ENCODE data around the gene CFAP74. TPM values are rescaled to one million over a fixed set of nuclear protein-coding genes. Genes with fewer than 3 reads are reported as not detected.

Gene CFAP74
- total and polyA plus RNA-seq, 2 donors (not counting 3 experiments of a cell fraction or from before 2014, with no cell fraction given) = not detected

DNA sequence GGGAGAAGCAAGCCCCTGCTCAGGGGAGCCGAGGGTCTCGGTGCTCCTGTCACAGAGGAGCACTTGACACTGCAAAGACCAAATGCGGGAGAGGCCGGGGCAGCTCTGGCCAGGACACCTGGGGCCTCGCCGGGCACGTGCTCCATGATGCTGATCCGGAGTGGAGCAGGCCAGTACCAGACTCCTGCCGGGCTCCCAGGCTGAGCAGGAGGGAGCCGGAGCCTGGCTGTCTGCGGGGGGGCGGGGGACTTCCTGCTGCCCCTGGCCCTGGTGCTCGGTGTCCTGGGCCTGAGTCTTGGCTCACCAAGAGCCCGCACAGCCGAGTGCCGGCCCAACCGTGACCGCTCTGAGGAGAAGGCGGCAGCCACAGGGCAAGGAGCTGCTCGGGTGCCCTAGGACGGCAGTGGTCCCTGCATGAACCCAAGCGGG is 46.0 kb downstream of the CFAP74 start:
- intact Hi-C loops (cut with micrococcal nuclease) (no loop called here), dilution Hi-C loops (cut with MboI; ENCODE audit: extremely low pct_ligation_motif_present, low sequenced_read_pairs) (no loop called here)
- ChIA-PET POLR2A (no interaction called here), CTCF (interaction anchor here (2.0 to 5.7 kb wide), 2 partner anchors 88 to 217 kb away, joined by 5 to 108 read pairs; no protein-coding TSS in a partner anchor)
- no peaks in the 10 kb centered on the region for H3K79me2 ChIP-seq (ENCODE audit: control insufficient read depth, insufficient read depth, low read length)
- no peaks in the 10 kb centered on the region for H3K4me1 ChIP-seq (ENCODE audit: control insufficient read depth, extremely low read depth, insufficient read depth, low read length)
- no peaks in the 10 kb centered on the region for H3K9me3 ChIP-seq (replicated peaks; ENCODE audit: control insufficient read depth, insufficient read depth, low read length)
- H2AFZ ChIP-seq (ENCODE audit: low read depth, low read length) = no peak overlapping the region
- H3K4me3 ChIP-seq (replicated peaks in 1 of 3; ENCODE audit: insufficient read depth in 1 of 3, low read depth in 1 of 3, low read length in 3 of 3) = no peak overlapping the region
- no peak overlapping the region for H3K27ac ChIP-seq (ENCODE audit: insufficient read depth, low read depth, low read length)
- FAIRE-seq (no peak), DNase-seq (ENCODE audit: low read depth, low spot score) (no peak)
- peaks cover 3% of the 10 kb centered on the region in 2 experiments for H3K27me3 ChIP-seq (ENCODE audit: control insufficient read depth in 2 of 2, insufficient read depth in 2 of 2, low read length in 2 of 2)
- TF ChIP-seq POLR2A (IDR thresholded peaks at IDR 0.05; ENCODE audit: low read depth, low read length) (no peak), GATA2 (IDR thresholded peaks at IDR 0.05; ENCODE audit: insufficient read depth, insufficient read length, low read depth, low read length) (no peak), FOS (IDR thresholded peaks at IDR 0.05; ENCODE audit: borderline replicate concordance, insufficient read depth, low read length) (no peak), MYC (IDR thresholded peaks at IDR 0.05; ENCODE audit: low read depth, low read length) (no peak), EZH2 (IDR thresholded peaks at IDR 0.05; ENCODE audit: borderline replicate concordance, low read depth, low read length, severe bottlenecking) (no peak), MAX (IDR thresholded peaks at IDR 0.05; ENCODE audit: insufficient read depth, insufficient read length) (no peak), JUN (IDR thresholded peaks at IDR 0.05; ENCODE audit: borderline replicate concordance, insufficient read depth, insufficient read length, low read depth) (no peak), POLR2AphosphoS5 (IDR thresholded peaks at IDR 0.05; ENCODE audit: insufficient read depth, low read depth, low read length) (no peak)
- TF ChIP-seq, protein P1, sequence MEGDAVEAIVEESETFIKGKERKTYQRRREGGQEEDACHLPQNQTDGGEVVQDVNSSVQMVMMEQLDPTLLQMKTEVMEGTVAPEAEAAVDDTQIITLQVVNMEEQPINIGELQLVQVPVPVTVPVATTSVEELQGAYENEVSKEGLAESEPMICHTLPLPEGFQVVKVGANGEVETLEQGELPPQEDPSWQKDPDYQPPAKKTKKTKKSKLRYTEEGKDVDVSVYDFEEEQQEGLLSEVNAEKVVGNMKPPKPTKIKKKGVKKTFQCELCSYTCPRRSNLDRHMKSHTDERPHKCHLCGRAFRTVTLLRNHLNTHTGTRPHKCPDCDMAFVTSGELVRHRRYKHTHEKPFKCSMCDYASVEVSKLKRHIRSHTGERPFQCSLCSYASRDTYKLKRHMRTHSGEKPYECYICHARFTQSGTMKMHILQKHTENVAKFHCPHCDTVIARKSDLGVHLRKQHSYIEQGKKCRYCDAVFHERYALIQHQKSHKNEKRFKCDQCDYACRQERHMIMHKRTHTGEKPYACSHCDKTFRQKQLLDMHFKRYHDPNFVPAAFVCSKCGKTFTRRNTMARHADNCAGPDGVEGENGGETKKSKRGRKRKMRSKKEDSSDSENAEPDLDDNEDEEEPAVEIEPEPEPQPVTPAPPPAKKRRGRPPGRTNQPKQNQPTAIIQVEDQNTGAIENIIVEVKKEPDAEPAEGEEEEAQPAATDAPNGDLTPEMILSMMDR (IDR thresholded peaks at IDR 0.05; ENCODE audit: extremely low read depth in 1 of 2, insufficient read depth in 1 of 2, low read depth in 1 of 2, low read length in 2 of 2) = no peak
- no TSS peak for BruUV-seq (replicated peaks)
- H3K36me3 ChIP-seq (ENCODE audit: control insufficient read depth in 2 of 2, extremely low read depth in 1 of 2, insufficient read depth in 2 of 2, low read length in 2 of 2) = no peaks in the 10 kb centered on the region
- no peaks in the 10 kb centered on the region for H3K9me1 ChIP-seq (replicated peaks; ENCODE audit: control insufficient read depth, extremely low read depth, insufficient read depth, low read length)
- H3K9ac ChIP-seq (replicated peaks; ENCODE audit: extremely low read depth, insufficient read depth, low read length) = no peak overlapping the region
- no peak overlapping the region for H3K4me2 ChIP-seq (ENCODE audit: insufficient read depth, low read length)
- H4K20me1 ChIP-seq (replicated peaks; ENCODE audit: control insufficient read depth, extremely low read depth, insufficient read depth, low read length) = no peaks in the 10 kb centered on the region

All from endothelial cell of umbilical vein (primary cell).